Hippocampal formation (tissue), 2 donors: ENCODE measurements around the gene ITK.
"Not testable (repeated sequence)": the region's sequence is repeated elsewhere in the genome, so short reads cannot be mapped to it uniquely, and the experiment has no call there.

Experiments used
- DNase-seq, 2 donors: peaks; one replicate each; lab custom pipeline; 2025; lab: John Stamatoyannopoulos, UW

Gene ITK

GRCh38 chr5:157212307-157212706 is 31.7 kb downstream of the ITK start:
- DNase-seq, result no peak

GRCh38 chr5:157213527-157214243 is 33.0 kb downstream of the ITK start:
- no peak for DNase-seq

DNA sequence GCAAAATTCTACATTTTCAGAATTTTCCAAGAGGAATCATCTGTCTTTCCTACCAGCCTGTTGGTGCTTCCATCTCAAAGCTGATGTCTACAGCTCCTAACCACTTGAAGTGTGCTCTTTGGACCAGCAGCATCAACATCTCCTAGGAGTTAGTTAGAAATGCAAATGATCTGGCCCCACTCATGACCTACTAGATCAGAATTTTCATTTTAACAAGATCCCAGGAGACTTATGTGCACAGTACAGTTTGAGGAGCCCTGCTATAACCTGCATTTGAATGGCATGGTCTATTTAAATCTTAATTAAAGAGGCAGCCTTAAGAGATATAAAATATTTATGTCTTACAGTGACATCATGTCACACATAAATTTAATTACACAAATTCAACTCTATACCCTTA is 33.8 kb downstream of the ITK start:
- DNase-seq, result no peak

- DNase-seq, result no peak
Measured at GRCh38 chr5:157214861-157215513, 34.3 kb downstream of the ITK start.

DNA sequence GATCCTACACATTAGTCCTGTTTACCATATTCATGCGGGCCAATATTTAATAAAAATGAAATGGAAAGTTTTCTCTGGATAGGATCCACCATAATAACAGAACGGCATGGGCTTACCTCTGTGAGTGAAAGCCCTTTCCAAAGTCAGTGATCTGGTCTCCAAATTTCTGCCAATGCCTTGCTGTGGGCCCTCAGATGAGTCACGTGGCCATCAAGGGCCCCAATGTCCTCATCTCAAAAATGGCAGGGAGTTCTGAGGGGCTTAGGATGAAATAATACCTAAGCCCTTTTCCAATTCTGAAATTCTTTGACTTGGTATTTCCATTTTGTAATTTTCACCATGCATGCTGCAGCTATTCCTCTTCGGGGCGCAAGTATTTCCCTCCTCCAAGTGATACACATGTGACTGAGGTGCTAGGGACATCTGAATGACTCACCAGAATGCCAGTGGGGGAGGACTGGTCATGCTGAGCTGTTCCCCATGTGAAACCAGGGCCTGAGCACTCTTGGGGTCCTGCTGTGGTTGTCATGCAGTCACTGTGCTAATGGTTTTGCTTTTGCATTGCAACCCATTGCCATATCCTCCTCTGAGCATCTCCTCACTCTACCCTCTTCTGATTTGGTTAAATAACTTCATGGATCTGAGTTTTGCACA is 35.0 kb downstream of the ITK start:
- DNase-seq, result no peak

DNA sequence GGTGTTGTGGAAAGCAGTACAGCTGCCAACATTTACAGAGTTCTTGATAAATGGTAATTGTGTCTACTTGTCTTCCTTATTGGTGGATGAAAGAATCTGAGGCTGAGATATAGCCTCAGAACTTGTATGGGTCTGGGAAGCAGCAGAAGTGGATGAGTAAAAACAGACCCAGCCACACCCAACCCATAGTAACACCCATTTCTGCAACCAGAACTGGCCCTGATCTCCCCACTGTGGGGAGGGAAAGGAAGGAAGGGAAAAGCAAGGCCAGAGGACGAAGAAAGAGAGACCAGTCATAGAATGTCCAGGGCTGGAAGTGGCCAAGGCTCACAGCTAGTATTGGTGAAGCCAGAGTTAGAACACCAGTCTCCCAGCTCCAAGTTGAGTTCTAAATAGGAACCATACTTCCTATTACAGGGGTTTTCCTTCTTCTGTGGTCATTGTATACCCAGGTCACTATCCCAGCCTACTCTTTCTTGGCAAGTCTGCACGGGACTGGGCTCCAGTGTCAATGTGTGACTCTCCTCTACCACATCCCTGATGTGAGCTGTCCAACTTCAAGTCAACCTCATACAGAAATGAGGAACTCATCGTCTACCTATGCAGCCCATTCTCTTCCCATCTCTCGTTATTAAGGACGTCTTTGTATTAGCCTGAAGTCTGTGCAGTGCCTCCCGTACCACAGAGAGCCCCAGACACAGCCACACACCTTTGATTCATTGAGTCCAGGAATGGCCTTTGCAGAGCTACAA is 35.9 kb downstream of the ITK start:
- no peak for DNase-seq

DNA sequence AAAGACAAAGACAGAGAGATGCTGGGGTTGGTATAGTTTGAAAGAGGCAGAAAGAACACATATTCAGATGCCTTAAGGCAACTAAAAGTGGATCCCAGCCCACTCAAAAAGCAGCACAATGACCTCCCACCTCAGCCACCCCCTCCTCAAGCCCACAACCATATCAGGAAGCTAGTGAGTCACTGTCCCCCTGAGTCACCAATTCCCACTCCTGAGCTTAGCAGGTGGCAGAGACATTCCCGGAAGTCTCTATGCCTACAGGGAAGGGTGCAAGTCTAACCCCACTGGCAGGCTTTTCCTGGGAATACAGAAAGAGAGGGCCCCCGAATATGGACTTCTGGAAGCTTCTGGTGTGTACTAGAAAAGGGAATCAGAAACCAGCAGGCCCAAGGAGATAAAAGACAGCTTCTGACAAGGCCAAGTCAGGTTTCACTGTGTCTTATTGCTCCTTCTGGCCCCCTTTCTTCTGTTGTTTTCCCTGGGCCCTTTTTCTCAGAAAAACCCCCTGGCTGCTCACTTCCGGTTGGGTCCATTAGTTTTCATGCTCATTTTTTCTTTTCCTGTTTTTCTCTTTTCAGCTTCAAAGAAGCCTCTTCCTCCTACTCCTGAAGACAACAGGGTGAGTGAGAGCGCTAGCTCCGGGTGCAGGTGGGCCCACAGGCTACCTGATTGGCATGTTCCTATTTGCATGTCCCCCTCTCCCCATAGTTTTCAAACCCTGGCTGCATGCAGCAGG is 36.8 kb downstream of the ITK start:
- DNase-seq, result no peak

GRCh38 chr5:157219491-157220271 is 39.0 kb downstream of the ITK start:
- no peak for DNase-seq

DNA sequence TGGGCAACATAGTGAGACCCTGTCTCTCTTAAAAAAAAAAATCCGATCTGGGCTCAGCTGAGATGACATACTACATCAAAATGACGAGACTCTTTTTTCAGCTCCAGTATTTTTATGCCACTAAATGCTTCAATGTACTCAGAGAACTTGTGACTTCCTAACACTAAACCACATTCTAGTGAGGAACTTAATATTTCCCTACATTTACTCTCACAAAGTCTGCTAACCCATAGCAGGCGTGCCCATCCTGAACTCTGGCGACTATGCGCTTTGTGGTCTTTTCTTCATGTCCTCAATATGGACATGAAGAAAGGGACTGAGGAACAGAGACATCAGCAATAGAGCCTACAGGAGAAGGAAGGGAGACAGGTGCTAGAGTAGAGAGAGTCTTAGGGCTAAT is 41.3 kb downstream of the ITK start:
- no peak for DNase-seq

DNA sequence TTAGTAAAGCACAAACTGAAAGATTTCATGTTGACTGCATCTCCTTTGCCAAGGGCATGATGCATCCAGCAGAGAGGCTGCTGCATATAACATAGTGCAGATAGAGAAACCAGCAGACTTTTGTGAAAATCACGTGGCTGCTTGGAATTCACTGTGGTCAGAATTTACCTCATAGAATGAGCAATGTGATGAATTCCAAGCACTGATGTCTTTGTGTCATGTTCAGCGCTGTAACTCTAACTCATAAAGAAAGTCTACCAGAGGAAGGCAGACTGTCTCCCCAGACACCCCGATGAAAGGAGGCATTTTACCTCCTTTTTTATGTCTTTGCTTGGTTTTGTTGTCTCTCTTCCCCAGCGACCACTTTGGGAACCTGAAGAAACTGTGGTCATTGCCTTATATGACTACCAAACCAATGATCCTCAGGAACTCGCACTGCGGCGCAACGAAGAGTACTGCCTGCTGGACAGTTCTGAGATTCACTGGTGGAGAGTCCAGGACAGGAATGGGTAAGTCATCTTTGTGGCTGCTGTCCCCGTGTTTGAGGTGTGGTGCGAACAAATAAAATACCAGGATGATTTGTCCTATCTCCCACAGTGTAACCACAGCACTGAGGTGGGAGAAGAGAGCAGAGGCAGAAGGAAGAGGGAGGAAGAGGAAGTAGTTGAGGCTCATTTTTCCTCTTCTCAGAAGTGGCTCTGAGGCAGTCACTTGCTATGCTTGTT is 42.0 kb downstream of the ITK start:
- no peak for DNase-seq

DNA sequence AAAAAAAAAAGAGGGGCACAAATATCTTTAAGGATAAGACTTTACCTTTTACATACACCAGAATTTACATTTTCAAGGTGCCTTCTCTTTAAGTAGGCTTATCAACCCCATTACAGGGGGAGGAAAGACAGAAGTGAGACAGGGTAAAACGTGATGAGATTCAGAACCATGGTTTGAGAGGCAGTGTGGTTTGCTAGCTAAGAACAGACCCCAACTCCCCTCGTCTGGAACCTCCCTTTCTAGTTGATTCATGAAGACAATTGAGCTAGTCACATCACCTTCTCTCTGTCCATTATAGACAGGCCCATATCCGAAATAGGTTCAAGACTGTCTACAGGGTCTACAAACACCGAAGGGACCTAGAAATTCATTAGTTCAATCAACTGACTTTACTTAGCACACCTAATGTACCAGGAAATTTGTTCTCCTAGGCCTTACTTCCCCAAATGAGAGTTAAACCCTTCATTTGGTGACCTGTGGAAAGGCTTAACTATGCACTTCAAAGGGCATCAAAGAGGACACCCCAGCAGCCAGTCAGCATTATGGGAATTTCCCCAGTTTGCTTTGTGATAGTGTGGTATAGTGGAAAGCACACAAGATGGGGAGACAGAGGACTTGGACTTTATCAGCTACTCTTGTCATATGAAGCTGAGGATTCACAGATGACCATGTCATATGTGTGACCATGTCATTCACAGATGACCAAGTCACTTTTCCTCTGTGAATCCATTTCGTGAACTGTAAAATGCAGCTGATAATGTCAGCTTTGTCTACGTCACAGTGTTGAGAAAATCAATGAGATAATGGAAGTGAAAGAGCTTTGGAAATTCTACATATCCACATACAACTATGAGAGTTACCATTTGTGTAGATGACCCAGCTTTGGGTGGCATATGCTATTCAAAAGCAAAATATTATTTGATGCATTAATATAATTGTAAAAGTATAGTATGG is 45.1 kb downstream of the ITK start:
- no peak for DNase-seq

- DNase-seq, result no peak
Measured at GRCh38 chr5:157230610-157231009, 50.0 kb downstream of the ITK start.

GRCh38 chr5:157232706-157233105 is 52.1 kb downstream of the ITK start:
- no peak for DNase-seq

- DNase-seq, result no peak
Measured at GRCh38 chr5:157233515-157233914, 52.9 kb downstream of the ITK start.

DNA sequence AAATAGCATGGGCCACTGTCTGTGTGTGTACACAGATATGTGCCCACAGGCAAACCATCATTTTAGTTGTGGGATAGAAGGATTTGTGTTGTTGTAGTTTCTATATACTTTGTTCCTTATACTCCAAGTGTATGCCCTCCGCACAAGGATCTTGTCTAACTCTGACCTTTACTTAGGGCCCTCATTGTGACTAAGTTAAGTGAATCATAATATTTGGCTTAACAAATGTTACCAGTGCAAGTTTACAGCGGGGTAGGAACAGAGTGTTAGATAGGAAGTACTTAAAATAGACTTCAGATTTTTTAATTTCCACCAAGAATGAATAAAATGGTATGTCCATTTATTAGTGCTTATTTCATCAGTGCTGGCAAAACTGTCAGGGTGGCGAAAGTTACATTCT is 55.8 kb downstream of the ITK start:
- DNase-seq, result no peak

DNA sequence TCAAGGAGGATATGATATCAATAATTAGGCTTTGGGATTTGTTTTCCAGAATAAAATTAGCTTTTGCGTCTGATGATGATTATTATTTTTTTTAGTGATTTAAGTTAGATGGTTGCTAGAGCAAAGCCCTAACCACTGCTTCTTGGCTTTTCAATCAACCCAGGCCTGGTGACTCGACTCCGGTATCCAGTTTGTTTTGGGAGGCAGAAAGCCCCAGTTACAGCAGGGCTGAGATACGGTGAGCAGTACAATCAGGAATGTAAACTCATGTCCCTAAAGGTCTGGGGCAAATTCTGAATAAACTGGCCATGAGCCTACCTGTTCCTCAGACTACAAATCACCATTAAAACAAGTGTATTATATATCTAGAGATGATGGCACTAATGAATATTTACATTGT is 60.8 kb downstream of the ITK start:
- no peak for DNase-seq

DNA sequence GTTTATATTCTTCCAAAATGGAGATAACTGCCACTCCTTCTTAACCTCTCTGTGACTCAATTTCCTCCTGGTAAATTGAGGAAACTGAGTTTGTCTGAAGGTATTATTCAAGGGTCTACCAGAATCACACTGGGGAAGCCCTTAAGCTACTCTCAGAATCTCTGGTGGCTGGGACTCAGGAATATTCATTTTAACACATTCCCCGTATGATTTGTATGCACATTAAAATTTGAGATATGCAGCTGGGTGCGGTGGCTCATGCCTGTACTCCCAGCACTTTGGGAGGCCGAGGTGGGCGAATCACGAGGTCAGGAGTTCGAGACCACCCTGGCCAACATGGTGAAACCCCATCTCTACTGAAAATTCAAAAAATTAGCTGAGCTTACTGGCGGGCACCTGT is 64.1 kb downstream of the ITK start:
- not testable (repeated sequence) for DNase-seq

GRCh38 chr5:157245476-157245875 is 64.8 kb downstream of the ITK start:
- DNase-seq, result no peak

DNA sequence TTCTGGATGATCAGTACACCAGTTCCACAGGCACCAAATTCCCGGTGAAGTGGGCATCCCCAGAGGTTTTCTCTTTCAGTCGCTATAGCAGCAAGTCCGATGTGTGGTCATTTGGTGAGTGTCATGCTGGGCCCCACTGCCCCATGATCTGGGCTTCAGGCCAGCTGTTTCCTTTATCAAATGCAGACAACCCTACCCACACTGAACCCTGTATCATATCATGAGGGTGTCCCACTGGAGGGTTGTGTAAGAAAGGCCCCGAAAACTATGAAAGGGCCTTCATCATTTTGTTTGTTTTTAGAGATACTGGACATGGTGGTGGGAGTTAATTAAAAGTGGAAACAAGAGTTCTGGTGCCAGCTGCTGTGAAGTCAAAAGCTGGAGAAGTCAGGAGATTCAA is 65.2 kb downstream of the ITK start:
- DNase-seq, result no peak
